ENCODE results near the gene NEGR1.

DNA sequence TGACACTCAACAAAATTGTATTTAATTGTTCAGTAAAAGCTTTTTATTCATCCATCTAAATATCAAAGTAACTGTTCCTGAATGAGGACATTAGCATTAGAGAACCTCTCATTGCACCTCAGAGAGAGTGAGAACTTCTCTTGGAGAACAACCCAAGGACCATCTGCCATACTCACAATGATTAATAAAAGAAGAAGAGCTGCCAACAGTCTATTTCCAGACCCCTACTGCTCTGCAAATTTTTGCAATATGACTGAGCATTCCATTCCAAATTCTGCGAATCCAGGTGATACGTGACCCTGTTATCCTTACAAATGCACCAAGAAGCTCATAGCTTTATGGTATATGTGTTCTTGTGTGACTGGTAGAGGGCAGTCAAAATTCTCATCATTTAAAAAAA, 422.5 kb downstream of the NEGR1 start:
- TF ChIP-seq, protein P1, sequence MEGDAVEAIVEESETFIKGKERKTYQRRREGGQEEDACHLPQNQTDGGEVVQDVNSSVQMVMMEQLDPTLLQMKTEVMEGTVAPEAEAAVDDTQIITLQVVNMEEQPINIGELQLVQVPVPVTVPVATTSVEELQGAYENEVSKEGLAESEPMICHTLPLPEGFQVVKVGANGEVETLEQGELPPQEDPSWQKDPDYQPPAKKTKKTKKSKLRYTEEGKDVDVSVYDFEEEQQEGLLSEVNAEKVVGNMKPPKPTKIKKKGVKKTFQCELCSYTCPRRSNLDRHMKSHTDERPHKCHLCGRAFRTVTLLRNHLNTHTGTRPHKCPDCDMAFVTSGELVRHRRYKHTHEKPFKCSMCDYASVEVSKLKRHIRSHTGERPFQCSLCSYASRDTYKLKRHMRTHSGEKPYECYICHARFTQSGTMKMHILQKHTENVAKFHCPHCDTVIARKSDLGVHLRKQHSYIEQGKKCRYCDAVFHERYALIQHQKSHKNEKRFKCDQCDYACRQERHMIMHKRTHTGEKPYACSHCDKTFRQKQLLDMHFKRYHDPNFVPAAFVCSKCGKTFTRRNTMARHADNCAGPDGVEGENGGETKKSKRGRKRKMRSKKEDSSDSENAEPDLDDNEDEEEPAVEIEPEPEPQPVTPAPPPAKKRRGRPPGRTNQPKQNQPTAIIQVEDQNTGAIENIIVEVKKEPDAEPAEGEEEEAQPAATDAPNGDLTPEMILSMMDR (IDR thresholded peaks at IDR 0.05): no peak
- no peak for TF ChIP-seq POLR2A (IDR thresholded peaks at IDR 0.05)
